Stomach (tissue), 9 donors: ENCODE measurements around the gene NQO2. TPM values are rescaled to one million over a fixed set of nuclear protein-coding genes. Genes with fewer than 3 reads are reported as not detected.
"Not testable (repeated sequence)": the region's sequence is repeated elsewhere in the genome, so short reads cannot be mapped to it uniquely, and the experiment has no call there.

ENCODE experiments used
- DNase-seq, 2 donors: peaks; one replicate each; pipeline versions ENCODE4 v3.0.0 to v3.0.0-alpha.2; 2013 to 2019
- H3K27ac ChIP-seq, 5 donors: fragments of 200-600 bp in 4 of 5; sonication (generic) in 4 of 5; one replicate each; pipeline ENCODE4 v1.5.1; 2013 to 2019; ENCODE audit warnings: mild to moderate bottlenecking in 1 of 5, moderate library complexity in 1 of 5
- H3K27me3 ChIP-seq, 3 donors: fragments of 200-600 bp; sonication (generic); one replicate each; pipeline ENCODE4 v1.5.1; 2017 to 2019; ENCODE audit warnings: mixed run types in 1 of 3
- H3K36me3 ChIP-seq, 4 donors: fragments of 200-600 bp; sonication (generic); 1 replicate in 3 of 4; 2 replicates in 1 of 4; pipeline ENCODE4 v1.5.1; 2016 to 2019
- H3K4me1 ChIP-seq, 4 donors: fragments of 200-600 bp; sonication (generic); one replicate each; pipeline ENCODE4 v1.5.1; 2016 to 2019
- H3K4me3 ChIP-seq, 4 donors: fragments of 200-600 bp; sonication (generic) in 3 of 4; one replicate each; pipeline ENCODE4 v1.5.1; 2016 to 2019; ENCODE audit warnings: mild to moderate bottlenecking in 1 of 4
- H3K9me3 ChIP-seq, 4 donors: fragments of 200-600 bp; sonication (generic); one replicate each; pipeline ENCODE4 v1.5.1; 2016 to 2019
- EP300 ChIP-seq: sonication (generic); formaldehyde crosslinking; IDR thresholded peaks from one replicate; pipeline ENCODE4 v1.6.1; 2017; ENCODE audit warnings: antibody characterized with exemption
- POLR2A ChIP-seq, 4 donors: fragments of 450-650 bp; IDR thresholded peaks; one replicate each; pipeline ENCODE4 v1.6.1; 2016; ENCODE audit warnings: antibody characterized with exemption in 4 of 4, control low read depth in 2 of 4, mild to moderate bottlenecking in 1 of 4, moderate library complexity in 1 of 4
- POLR2AphosphoS5 ChIP-seq, 3 donors: sonication (generic); formaldehyde crosslinking; IDR thresholded peaks; one replicate each; pipeline ENCODE4 v1.6.1; 2016; ENCODE audit warnings: antibody characterized with exemption in 3 of 3
- WGBS, 5 donors: extraction: QIAGEN DNeasy Blood & Tissue Kit in 3 of 5; methylation state at CpG; one replicate each; pipeline versions ENCODE4 v1.1.5 to v1.1.7; 2013 to 2018; 5-methylcytosine and 5-hydroxymethylcytosine counted together
- intact Hi-C: fragments of 100-400 bp; cut with DNase I; formaldehyde crosslinking; loops from one replicate; pipeline ENCODE4 v1.15.1; 2023; ENCODE audit warnings: low total_unique reads
- polyA plus RNA-seq, 3 donors: library from polyadenylated mRNA; stranded (reverse); fragments of 200-250 nt; gene quantifications; one replicate each; pipeline ENCODE4 v1.2.3, GENCODE V29; 2013
- total RNA-seq, 5 donors: library from RNA; depleted of rRNA; stranded (reverse); fragments of >200 nt; gene quantifications; one replicate each; pipeline versions ENCODE4 v1.1.0 to v1.2.3, GENCODE V29; 2014 to 2016
- TF ChIP-seq, protein P1 (sequence below), 7 experiments: fragments of 450-650 bp in 4 of 7; fragments of 200-600 bp in 3 of 7; sonication (generic) in 3 of 7; IDR thresholded peaks; one replicate each; pipeline ENCODE4 v1.5.1; 2016 to 2019; ENCODE audit warnings: antibody characterized with exemption in 7 of 7, control low read depth in 2 of 7, mild to moderate bottlenecking in 1 of 7
- donor health status: healthy with polysubstance abuse.
- donor health status: Bipolar disorder and iron deficiency.
- donor health status: healthy.

NQO2 gene
- total and polyA plus RNA-seq, 8 donors: 0.87 to 43.1 (median 28.3) TPM; not detected in 1

GRCh38 chr6:2993755-2994317 is 5.9 kb upstream of the NQO2 start:
- Histone ChIP-seq H3K9me3 (no peaks in the 10 kb centered on the region), H3K4me3 (no peak overlapping the region), H3K36me3 (no peaks in the 10 kb centered on the region), H3K4me1 (peaks cover 5 to 23% (median 16%) of the 10 kb centered on the region in 4 donors), H3K27me3 (no peaks in the 10 kb centered on the region), H3K27ac (no peak overlapping the region)
- intact Hi-C loops: no loop called here
- WGBS, 5 donors: 83 to 90% (median 90%) methylated on average over 4 of the region's 4 CpGs
- TF ChIP-seq, protein P1, sequence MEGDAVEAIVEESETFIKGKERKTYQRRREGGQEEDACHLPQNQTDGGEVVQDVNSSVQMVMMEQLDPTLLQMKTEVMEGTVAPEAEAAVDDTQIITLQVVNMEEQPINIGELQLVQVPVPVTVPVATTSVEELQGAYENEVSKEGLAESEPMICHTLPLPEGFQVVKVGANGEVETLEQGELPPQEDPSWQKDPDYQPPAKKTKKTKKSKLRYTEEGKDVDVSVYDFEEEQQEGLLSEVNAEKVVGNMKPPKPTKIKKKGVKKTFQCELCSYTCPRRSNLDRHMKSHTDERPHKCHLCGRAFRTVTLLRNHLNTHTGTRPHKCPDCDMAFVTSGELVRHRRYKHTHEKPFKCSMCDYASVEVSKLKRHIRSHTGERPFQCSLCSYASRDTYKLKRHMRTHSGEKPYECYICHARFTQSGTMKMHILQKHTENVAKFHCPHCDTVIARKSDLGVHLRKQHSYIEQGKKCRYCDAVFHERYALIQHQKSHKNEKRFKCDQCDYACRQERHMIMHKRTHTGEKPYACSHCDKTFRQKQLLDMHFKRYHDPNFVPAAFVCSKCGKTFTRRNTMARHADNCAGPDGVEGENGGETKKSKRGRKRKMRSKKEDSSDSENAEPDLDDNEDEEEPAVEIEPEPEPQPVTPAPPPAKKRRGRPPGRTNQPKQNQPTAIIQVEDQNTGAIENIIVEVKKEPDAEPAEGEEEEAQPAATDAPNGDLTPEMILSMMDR (IDR thresholded peaks at IDR 0.05): no peak
- no peak for TF ChIP-seq EP300
- TF ChIP-seq POLR2A (IDR thresholded peaks at IDR 0.05): no peak
- TF ChIP-seq POLR2AphosphoS5 (IDR thresholded peaks at IDR 0.05): no peak
- no peak for DNase-seq

DNA sequence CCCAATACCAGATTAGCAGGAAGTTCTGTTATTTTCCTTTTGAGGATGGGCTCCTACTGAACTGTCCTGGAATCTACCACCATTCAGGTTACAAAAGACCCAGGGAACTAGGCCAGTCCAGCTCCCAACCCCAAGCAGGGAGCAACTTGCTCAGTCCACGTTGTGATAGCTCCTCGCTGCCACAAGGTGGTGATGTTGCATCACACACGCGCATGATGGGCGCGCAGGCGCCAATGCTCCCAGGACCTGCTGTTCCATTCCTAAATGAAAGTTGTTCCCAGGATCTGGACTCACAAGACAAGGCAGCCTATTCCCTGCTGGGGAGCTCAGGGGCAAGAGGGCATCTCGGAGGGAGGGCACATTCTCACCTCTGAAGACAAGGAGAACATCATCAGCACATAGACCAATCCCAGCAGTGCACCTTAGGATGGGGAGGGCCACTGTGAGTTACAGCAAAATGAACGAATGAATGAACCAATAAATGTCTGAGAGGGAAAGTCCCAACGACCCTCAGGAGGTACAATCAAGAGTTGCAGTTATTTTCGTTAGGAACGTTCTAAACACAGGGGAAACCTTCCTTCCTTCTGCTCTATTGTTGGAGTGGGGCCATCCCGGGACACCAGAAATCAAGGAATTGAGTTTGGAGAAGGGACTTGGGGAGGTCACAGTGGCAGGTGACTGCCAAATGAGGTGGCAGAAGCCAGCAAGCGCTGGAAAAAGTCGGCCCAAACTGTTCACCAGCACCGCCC is 1.3 kb upstream of the NQO2 start:
- H3K4me3 ChIP-seq: peak overlapping the region; percentile 68 to 91 (median 85)
- H3K27me3 ChIP-seq, H3K36me3 ChIP-seq, H3K9me3 ChIP-seq, DNase-seq: not testable (repeated sequence)
- H3K27ac ChIP-seq: peak overlapping the region; percentile 44 to 94 (median 90)
- intact Hi-C loops: loop anchor here (5.0 kb wide), 1 partner anchor 59 kb away; no protein-coding TSS in a partner anchor
- H3K4me1 ChIP-seq: peaks cover 17 to 44% (median 29%) of the 10 kb centered on the region in 4 donors
- 3 to 7% (median 5%) methylated on average over 9 to 16 of the region's 16 CpGs for WGBS, 5 donors
- TF ChIP-seq, protein P1 (IDR thresholded peaks at IDR 0.05): peak in 5 of 7 experiments; percentile 53 to 88 (median 77)

DNA sequence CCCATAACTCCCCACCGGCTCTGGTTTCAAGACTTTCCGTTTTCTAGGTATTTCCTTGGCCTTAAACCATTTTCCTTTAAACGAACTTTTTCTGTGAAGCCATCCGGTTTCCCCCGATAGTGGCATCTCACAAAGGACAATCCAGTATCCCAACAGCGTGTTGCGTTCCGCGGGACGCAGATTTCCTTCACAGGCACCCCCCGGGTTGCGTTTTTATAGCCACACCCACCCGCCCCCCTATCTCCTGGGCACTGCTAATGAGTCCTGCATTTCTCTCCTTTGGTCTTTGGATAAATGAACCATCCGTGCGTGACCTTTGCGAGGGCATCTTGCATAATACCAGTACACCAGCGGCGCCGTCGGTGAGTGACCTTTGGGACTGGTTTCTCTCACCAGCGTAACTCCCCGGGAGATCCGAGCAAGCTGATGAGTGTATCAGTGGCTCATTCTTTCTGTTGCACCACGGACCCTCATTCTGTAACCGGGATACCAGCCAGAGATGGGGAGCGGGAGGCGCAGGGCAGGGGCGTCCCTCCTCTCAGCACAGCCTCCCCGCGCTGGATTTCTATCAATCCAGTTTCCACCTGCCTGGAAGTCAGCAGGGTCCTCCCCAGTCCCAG is 586 bp upstream of the NQO2 start:
- intact Hi-C loops: loop anchor here (5.0 kb wide), 1 partner anchor 58 kb away; no protein-coding TSS in a partner anchor
- TF ChIP-seq POLR2AphosphoS5 (IDR thresholded peaks at IDR 0.05): peak in 2 of 3 donors; percentile 51 to 69
- TF ChIP-seq, protein P1 (IDR thresholded peaks at IDR 0.05): no peak
- Histone ChIP-seq H3K27me3 (no peaks in the 10 kb centered on the region), H3K36me3 (peaks cover 0 to 5% (median 3%) of the 10 kb centered on the region in 4 donors), H3K4me3 (peak overlapping the region; percentile 68 to 91 (median 85)), H3K9me3 (no peaks in the 10 kb centered on the region), H3K27ac (peak overlapping the region; percentile 44 to 94 (median 90)), H3K4me1 (peaks cover 17 to 44% (median 29%) of the 10 kb centered on the region in 4 donors)
- 1 to 3% (median 2%) methylated on average over 27 to 30 of the region's 30 CpGs for WGBS, 5 donors
- DNase-seq: peak; percentile 43 to 67

DNA sequence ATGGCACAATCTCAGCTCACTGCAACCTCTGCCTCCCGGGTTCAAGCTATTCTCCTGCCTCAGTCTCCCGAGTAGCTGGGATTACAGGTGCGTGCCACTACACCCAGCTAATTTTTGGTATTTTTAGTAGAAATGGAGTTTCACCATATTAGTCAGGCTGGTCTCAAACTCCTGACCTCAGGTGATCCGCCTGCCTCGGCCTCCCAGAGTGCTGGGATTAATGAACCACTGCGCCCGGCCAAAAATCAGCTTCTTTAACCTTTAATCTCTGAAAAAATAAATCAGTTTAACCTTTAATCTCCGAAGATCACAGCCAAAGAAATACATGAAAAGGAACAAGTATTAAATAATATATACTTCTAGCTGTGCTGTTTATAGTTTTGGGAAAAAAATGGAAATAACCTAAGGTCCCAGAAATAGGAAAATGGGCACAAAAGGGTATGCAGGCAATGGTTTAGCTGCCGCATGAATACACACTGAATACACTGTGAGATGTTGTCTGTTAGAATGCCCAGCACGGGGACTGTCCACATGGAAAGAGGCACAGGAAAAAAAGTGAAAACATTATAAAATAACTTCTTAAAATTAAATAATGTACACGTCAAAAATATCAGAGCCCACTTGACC is 1.6 kb downstream of the NQO2 start:
- Histone ChIP-seq H3K27me3 (no peaks in the 10 kb centered on the region), H3K9me3 (no peaks in the 10 kb centered on the region), H3K4me1 (peaks cover 17 to 44% (median 29%) of the 10 kb centered on the region in 4 donors), H3K4me3 (no peak overlapping the region), H3K27ac (peak overlapping the region in 2 of 5 donors; percentile 2 to 29), H3K36me3 (peaks cover 10 to 26% (median 25%) of the 10 kb centered on the region in 4 donors)
- TF ChIP-seq, protein P1 (IDR thresholded peaks at IDR 0.05): no peak
- TF ChIP-seq POLR2AphosphoS5 (IDR thresholded peaks at IDR 0.05) (no peak), POLR2A (IDR thresholded peaks at IDR 0.05) (no peak), EP300 (no peak)
- no peak for DNase-seq
- WGBS, 5 donors: 88 to 91% (median 89%) methylated on average over 11 of the region's 11 CpGs
- intact Hi-C loops: no loop called here
